PC-3 (cell line): ENCODE measurements around the gene TEAD3. TPM values are rescaled to one million over a fixed set of nuclear protein-coding genes. Genes with fewer than 3 reads are reported as not detected.

ENCODE experiments used
- ATAC-seq: fragments of 200-7000 bp; cut with Tn5 transposase; 2 replicates; pipeline ENCODE4 v1.9.1; 2020; ENCODE audit warnings: mild to moderate bottlenecking, moderate library complexity
- BruUV-seq: library from RNA; stranded (reverse); fragments of 400-500 nt; replicated peaks from 2 replicates; lab custom pipeline; 2021; lab: Mats Ljungman, UMichigan
- CTCF ChIA-PET: fragments of 300-600 bp; sonication (Branson Sonifier 250); formaldehyde crosslinking; loops from one replicate; lab custom pipeline; 2022; ENCODE audit warnings: antibody characterized with exemption; lab: Charles Lee
- POLR2A ChIA-PET: fragments of 300-600 bp; sonication (Branson Sonifier 250); formaldehyde crosslinking; loops from one replicate; lab custom pipeline; 2022; ENCODE audit warnings: antibody characterized with exemption; ENCODE audit not compliant: unreplicated experiment; lab: Charles Lee
- DNase-seq: peaks from one replicate; pipeline ENCODE4 v3.0.0-alpha.2; 2015
- H2AFZ ChIP-seq: fragments of 300-600 bp; sonication (generic); 2 replicates; pipeline ENCODE4 v1.6.0; 2016; ENCODE audit warnings: antibody characterized with exemption, low read length
- H3F3A ChIP-seq: fragments of 300-600 bp; sonication (generic); one replicate; pipeline ENCODE4 v1.6.0; 2017; ENCODE audit warnings: antibody characterized with exemption, low read length, control low read depth, mild to moderate bottlenecking; ENCODE audit not compliant: unreplicated experiment
- H3K27ac ChIP-seq: fragments of 300-600 bp; sonication (generic); 2 replicates; pipeline ENCODE4 v1.5.1; 2016; ENCODE audit warnings: mild to moderate bottlenecking, low read length
- H3K27me3 ChIP-seq: fragments of 300-600 bp; sonication (generic); 2 replicates; pipeline ENCODE4 v1.6.1; 2016; ENCODE audit warnings: low read length, mixed read lengths
- H3K36me3 ChIP-seq: fragments of 300-600 bp; sonication (generic); 2 replicates; pipeline ENCODE4 v1.6.1; 2016; ENCODE audit warnings: low read depth, mixed run types, low read length, mixed read lengths
- H3K4me1 ChIP-seq: fragments of 300-600 bp; sonication (generic); 2 replicates; pipeline ENCODE4 v1.5.1; 2016; ENCODE audit warnings: low read length; ENCODE audit not compliant: insufficient read depth
- H3K4me2 ChIP-seq: fragments of 300-600 bp; sonication (generic); 2 replicates; pipeline ENCODE4 v1.6.0; 2016; ENCODE audit warnings: low read length
- H3K4me3 ChIP-seq: fragments of 300-600 bp; sonication (generic); 2 replicates; pipeline ENCODE4 v1.5.1; 2016; ENCODE audit warnings: mild to moderate bottlenecking, low read length, mixed read lengths
- H3K79me2 ChIP-seq: fragments of 300-600 bp; sonication (generic); 2 replicates; pipeline ENCODE4 v1.6.1; 2017; ENCODE audit warnings: low read length, mixed read lengths
- H3K9ac ChIP-seq: fragments of 300-600 bp; sonication (generic); 2 replicates; pipeline ENCODE4 v1.6.0; 2016; ENCODE audit warnings: mild to moderate bottlenecking, low read length
- H3K9me2 ChIP-seq: fragments of 300-600 bp; sonication (generic); replicated peaks from 2 replicates; pipeline ENCODE4 v1.6.1; 2016; ENCODE audit warnings: mixed run types, low read length, mixed read lengths
- H3K9me3 ChIP-seq: fragments of 300-600 bp; sonication (generic); 2 replicates; pipeline ENCODE4 v1.6.1; 2016; ENCODE audit warnings: low read length, mixed read lengths
- H4K20me1 ChIP-seq: fragments of 300-600 bp; sonication (generic); 2 replicates; pipeline ENCODE4 v1.6.1; 2016; ENCODE audit warnings: low read length, mixed read lengths
- EZH2 ChIP-seq: fragments of 300-600 bp; sonication (generic); IDR thresholded peaks from one replicate; pipeline ENCODE4 v1.6.1; 2017; ENCODE audit warnings: antibody characterized with exemption, mild to moderate bottlenecking, low read length; ENCODE audit not compliant: unreplicated experiment
- EZH2phosphoT487 ChIP-seq: fragments of 300-600 bp; sonication (generic); IDR thresholded peaks from 2 replicates; pipeline ENCODE4 v1.6.1; 2018; ENCODE audit warnings: mild to moderate bottlenecking, antibody characterized with exemption, low read length, borderline replicate concordance
- intact Hi-C: fragments of 100-400 bp; cut with micrococcal nuclease; formaldehyde crosslinking; loops from 2 replicates; pipeline ENCODE4 v1.9.0; 2023
- microRNA-seq: library from miRNA; unstranded; fragments of <30 nt; microRNA quantifications from one replicate; pipeline ENCODE4 v1.1.0, GENCODE V29; 2020; ENCODE audit not compliant: unreplicated experiment
- total RNA-seq: library from RNA; depleted of rRNA; stranded (reverse); fragments of >200 nt; gene quantifications from 2 replicates; pipeline ENCODE4 v1.2.3, GENCODE V29; 2014; rRNA removed
- TF ChIP-seq, protein P1 (sequence below): fragments of 300-600 bp; sonication (generic); conservative IDR thresholded peaks from 2 replicates; pipeline ENCODE4 v1.5.1; 2017; ENCODE audit warnings: antibody characterized with exemption, low read depth, mild to moderate bottlenecking, low read length

TEAD3 gene
- total RNA-seq, 1 experiment from 2014 or later, result 9.2 TPM

GRCh38 chr6:35425284-35425683 lies 71.6 kb downstream of the TEAD3 start:
- H3K27ac ChIP-seq, result peak overlapping the region; percentile 98

More at GRCh38 chr6:35425284-35425683, 71.6 kb downstream of the TEAD3 start:
- H3K79me2 ChIP-seq, result 0 out of 2 replicates have a peak, but pooled peaks cover 8% of the 10 kb centered on the region
- DNase-seq, result peak; percentile 74
- peaks cover 48% of the 10 kb centered on the region for H3K4me1 ChIP-seq
- peak; percentile 37 for ATAC-seq
- no peaks in the 10 kb centered on the region for H3K9me2 ChIP-seq
- peak overlapping the region; percentile 44 for H3K4me2 ChIP-seq
- no peak overlapping the region for H2AFZ ChIP-seq
- H3K4me3 ChIP-seq, result no peak overlapping the region
- POLR2A ChIA-PET, result no interaction called here
- BruUV-seq, result no TSS peak
- peaks cover 10% of the 10 kb centered on the region for H3K9me3 ChIP-seq
- H3F3A ChIP-seq, result peaks cover 11% of the 10 kb centered on the region
- no peaks in the 10 kb centered on the region for H3K27me3 ChIP-seq
- intact Hi-C loops, result no loop called here
- H4K20me1 ChIP-seq, result no peaks in the 10 kb centered on the region
- peaks cover 41% of the 10 kb centered on the region for H3K36me3 ChIP-seq
- TF ChIP-seq EZH2, result no peak
- TF ChIP-seq, protein P1, sequence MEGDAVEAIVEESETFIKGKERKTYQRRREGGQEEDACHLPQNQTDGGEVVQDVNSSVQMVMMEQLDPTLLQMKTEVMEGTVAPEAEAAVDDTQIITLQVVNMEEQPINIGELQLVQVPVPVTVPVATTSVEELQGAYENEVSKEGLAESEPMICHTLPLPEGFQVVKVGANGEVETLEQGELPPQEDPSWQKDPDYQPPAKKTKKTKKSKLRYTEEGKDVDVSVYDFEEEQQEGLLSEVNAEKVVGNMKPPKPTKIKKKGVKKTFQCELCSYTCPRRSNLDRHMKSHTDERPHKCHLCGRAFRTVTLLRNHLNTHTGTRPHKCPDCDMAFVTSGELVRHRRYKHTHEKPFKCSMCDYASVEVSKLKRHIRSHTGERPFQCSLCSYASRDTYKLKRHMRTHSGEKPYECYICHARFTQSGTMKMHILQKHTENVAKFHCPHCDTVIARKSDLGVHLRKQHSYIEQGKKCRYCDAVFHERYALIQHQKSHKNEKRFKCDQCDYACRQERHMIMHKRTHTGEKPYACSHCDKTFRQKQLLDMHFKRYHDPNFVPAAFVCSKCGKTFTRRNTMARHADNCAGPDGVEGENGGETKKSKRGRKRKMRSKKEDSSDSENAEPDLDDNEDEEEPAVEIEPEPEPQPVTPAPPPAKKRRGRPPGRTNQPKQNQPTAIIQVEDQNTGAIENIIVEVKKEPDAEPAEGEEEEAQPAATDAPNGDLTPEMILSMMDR, result no peak
- TF ChIP-seq EZH2phosphoT487, result no peak
- H3K9ac ChIP-seq, result peak overlapping the region; percentile 27; the same call in 1 of the 2 replicates
- CTCF ChIA-PET, result no interaction called here

Small RNAs within 50 kb of the gene (microRNA-seq; reads per million reads assigned to microRNA genes)
- 2.0 reads per million for gene MIR7111

Other genes with a start within 250 kb of the TEAD3 start
- gene ZNF76, start 237.3 kb downstream of the TEAD3 start, total RNA-seq, result 17.9 and 20.8 TPM in 2 replicates
- gene DEF6, start 199.3 kb downstream of the TEAD3 start, total RNA-seq, result 37.3 and 42.8 TPM in 2 replicates
- 24.5 and 26.2 TPM in 2 replicates for gene PPARD, start 154.5 kb downstream of the TEAD3 start, total RNA-seq
- gene FANCE, start 44.7 kb downstream of the TEAD3 start, total RNA-seq, result 13.8 and 18.6 TPM in 2 replicates
- gene RPL10A, start 28.7 kb downstream of the TEAD3 start, total RNA-seq, result 1,114 and 1,509 TPM in 2 replicates
- not detected in 2 replicates for gene TULP1, start 15.8 kb upstream of the TEAD3 start, total RNA-seq
- gene FKBP5, start 191.8 kb upstream of the TEAD3 start, total RNA-seq, result 11.9 and 12.4 TPM in 2 replicates
- gene ARMC12, start 240.0 kb upstream of the TEAD3 start, total RNA-seq, result 0.75 TPM in 1 of 2 replicates, not detected in the other